HEK293T (cell line): ENCODE measurements around the gene ALKBH4.

Experiments
- ARNT ChIP-seq: fragments of 450-650 bp; IDR thresholded peaks from 2 replicates; pipeline ENCODE4 v1.6.1; 2017; ENCODE audit warnings: mild to moderate bottlenecking
- FOXA1 ChIP-seq: fragments of 450-650 bp; IDR thresholded peaks from 2 replicates; pipeline ENCODE4 v1.6.1; 2016; ENCODE audit warnings: mild to moderate bottlenecking
- FOXK2 ChIP-seq: fragments of 450-650 bp; IDR thresholded peaks from 2 replicates; pipeline ENCODE4 v1.6.1; 2016; ENCODE audit warnings: mild to moderate bottlenecking
- HDGF ChIP-seq: fragments of 450-650 bp; IDR thresholded peaks from 2 replicates; pipeline ENCODE4 v1.6.1; 2017; ENCODE audit warnings: antibody characterized with exemption, borderline replicate concordance
- LEF1 ChIP-seq: fragments of 450-650 bp; IDR thresholded peaks from 2 replicates; pipeline ENCODE4 v1.6.1; 2017; ENCODE audit warnings: mild to moderate bottlenecking, borderline replicate concordance
- SP1 ChIP-seq: fragments of 450-650 bp; IDR thresholded peaks from 2 replicates; pipeline ENCODE4 v1.6.1; 2017
- SUZ12 ChIP-seq: fragments of 450-650 bp; IDR thresholded peaks from 2 replicates; pipeline ENCODE4 v1.6.1; 2016; ENCODE audit warnings: mild to moderate bottlenecking

GRCh38 chr7:102469351-102469971 is 4.8 kb upstream of the ALKBH4 start:
- TF ChIP-seq LEF1 (no peak), SP1 (no peak), ARNT (no peak), FOXK2 (no peak), SUZ12 (no peak), HDGF (no peak), FOXA1 (no peak)
